Measurements from ENCODE around the gene HMSD.
"Not testable (repeated sequence)": the region's sequence is repeated elsewhere in the genome, so short reads cannot be mapped to it uniquely, and the experiment has no call there.

DNA sequence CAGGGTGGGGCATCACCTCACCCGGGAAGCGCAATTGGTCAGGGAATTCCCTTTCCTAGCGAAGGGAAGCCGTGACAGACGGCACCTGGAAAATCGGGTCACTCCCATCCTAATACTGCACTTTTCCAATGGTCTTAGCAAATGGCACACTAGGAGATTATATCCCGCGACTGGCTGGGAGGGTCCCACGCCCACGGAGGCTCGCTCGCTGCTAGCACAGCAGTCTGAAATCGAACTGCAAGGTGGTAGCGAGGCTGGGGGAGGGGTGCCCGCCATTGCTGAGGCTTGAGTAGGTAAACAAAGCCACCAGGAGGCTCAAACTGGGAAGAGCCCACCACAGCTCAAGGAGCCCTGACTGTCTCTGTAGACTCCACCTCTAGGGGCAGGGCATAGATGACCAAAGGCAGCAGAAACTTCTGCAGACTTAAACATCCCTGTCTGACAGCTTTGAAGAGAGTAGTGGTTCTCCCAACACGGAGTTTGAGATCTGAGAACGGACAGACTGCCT, 8.5 kb upstream of the HMSD start:
- TF ChIP-seq CTCF (IDR thresholded peaks at IDR 0.05; ENCODE audit: poor library complexity); EZH2 (IDR thresholded peaks at IDR 0.05; ENCODE audit: borderline replicate concordance); EZH2phosphoT487 (IDR thresholded peaks at IDR 0.05; ENCODE audit: low read depth, severe bottlenecking, unreplicated experiment): not testable (repeated sequence)

Data from hepatocyte (in vitro differentiated cells).